ENCODE results near the gene CACFD1. TPM values are rescaled to one million over a fixed set of nuclear protein-coding genes. Genes with fewer than 3 reads are reported as not detected.
A peak's percentile ranks its signal among the peaks of the same experiment; 100 is the strongest.

Gene CACFD1
- total and polyA plus RNA-seq, 2 of the 13 experiments (the other 11 are each of a cell fraction or from before 2014, with no cell fraction given), result 13.8 to 14.6 TPM

GRCh38 chr9:133427658-133428348 is 32.0 kb upstream of the CACFD1 start (continued):
- no peak for TF ChIP-seq SNAI1 (CRISPR knock-in tag; IDR thresholded peaks at IDR 0.05; ENCODE audit: borderline replicate concordance)
- TF ChIP-seq CEBPZ (IDR thresholded peaks at IDR 0.05; ENCODE audit: low read length), result no peak
- TF ChIP-seq HIVEP1 (CRISPR knock-in tag; IDR thresholded peaks at IDR 0.05), result 0 out of 2 replicates have a peak, but pooled peaks have one; percentile 39
- peak; percentile 65 for TF ChIP-seq FOXP4 (CRISPR knock-in tag; IDR thresholded peaks at IDR 0.05)
- no peak for TF ChIP-seq ZBTB37 (CRISPR knock-in tag; IDR thresholded peaks at IDR 0.05)
- TF ChIP-seq ZNF746 (CRISPR knock-in tag; IDR thresholded peaks at IDR 0.05), result peak; percentile 68; the same call in 1 of the 2 replicates
- no peak for TF ChIP-seq ZNF761 (CRISPR knock-in tag; conservative IDR thresholded peaks at IDR 0.05)
- no peak for TF ChIP-seq LCORL (IDR thresholded peaks at IDR 0.05)
- TF ChIP-seq LCORL (CRISPR knock-in tag; IDR thresholded peaks at IDR 0.05), result peak; percentile 85
- TF ChIP-seq ARID4A (CRISPR knock-in tag; IDR thresholded peaks at IDR 0.05; ENCODE audit: borderline replicate concordance), result peak; percentile 34; the same call in 1 of the 2 replicates
- TF ChIP-seq ZSCAN12 (CRISPR knock-in tag; IDR thresholded peaks at IDR 0.05), result no peak
- TF ChIP-seq STAT5B (CRISPR knock-in tag; IDR thresholded peaks at IDR 0.05), result no peak
- TF ChIP-seq SMYD3 (CRISPR knock-in tag; IDR thresholded peaks at IDR 0.05), result no peak
- TF ChIP-seq NFKB2 (CRISPR knock-in tag; IDR thresholded peaks at IDR 0.05; ENCODE audit: borderline replicate concordance), result no peak
- TF ChIP-seq SSRP1 (CRISPR knock-in tag; IDR thresholded peaks at IDR 0.05), result no peak
- no peak for TF ChIP-seq ZBTB21 (CRISPR knock-in tag; IDR thresholded peaks at IDR 0.05)
- no peak for TF ChIP-seq TCF7L2 (IDR thresholded peaks at IDR 0.05; ENCODE audit: low read depth, low read length)
- 0 out of 2 replicates have a peak, but pooled peaks have one; percentile 31 for TF ChIP-seq MEIS2 (CRISPR knock-in tag; IDR thresholded peaks at IDR 0.05)
- no peak for TF ChIP-seq NFRKB (IDR thresholded peaks at IDR 0.05)
- TF ChIP-seq MTA3 (CRISPR knock-in tag; IDR thresholded peaks at IDR 0.05), result no peak
- peak; percentile 34; the same call in 1 of the 2 replicates for TF ChIP-seq RARA (CRISPR knock-in tag; IDR thresholded peaks at IDR 0.05)

All from HepG2 (cell line).